ENCODE data around the gene GPR21. TPM values are rescaled to one million over a fixed set of nuclear protein-coding genes. Genes with fewer than 3 reads are reported as not detected.
A peak's percentile ranks its signal among the peaks of the same experiment; 100 is the strongest.

GPR21 gene, protein sequence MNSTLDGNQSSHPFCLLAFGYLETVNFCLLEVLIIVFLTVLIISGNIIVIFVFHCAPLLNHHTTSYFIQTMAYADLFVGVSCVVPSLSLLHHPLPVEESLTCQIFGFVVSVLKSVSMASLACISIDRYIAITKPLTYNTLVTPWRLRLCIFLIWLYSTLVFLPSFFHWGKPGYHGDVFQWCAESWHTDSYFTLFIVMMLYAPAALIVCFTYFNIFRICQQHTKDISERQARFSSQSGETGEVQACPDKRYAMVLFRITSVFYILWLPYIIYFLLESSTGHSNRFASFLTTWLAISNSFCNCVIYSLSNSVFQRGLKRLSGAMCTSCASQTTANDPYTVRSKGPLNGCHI
- 1 to 10 TPM; 1.5 to 1.8 TPM for total RNA-seq
- not detected for polyA plus RNA-seq (2013, experiment 1 of 2)
- not detected for polyA plus RNA-seq (2013, experiment 2 of 2)
- long read RNA-seq, experiment 1: 0 reads
- long read RNA-seq, experiment 2: 0 reads
- long read RNA-seq, experiment 3: 0 reads
- long read RNA-seq, experiment 4: 0 reads

DNA sequence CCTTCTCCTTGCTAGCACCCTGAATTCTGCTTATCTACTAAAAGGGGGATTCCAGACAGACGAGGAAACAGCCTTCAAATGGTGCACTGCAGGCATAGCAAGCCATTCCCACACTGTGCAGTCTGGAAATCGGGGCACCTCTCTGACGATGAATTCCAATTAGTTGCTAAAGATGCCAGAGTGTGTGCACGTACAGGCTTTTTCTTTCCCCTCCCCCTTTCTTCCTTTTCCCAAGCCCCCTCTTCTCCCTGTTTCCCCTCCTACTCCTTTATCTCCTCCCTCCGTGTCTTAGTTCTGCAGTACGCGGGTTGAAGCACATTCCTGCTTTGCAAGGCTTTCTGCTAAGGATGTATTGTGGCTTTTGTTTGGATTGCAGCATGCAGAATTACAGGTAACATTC is at the start of gene GPR21:
Gene GPR21, plus strand, starts transcription at position 316 of the 400 bp plus-strand sequence. CDS start 900 bp downstream, outside the sequence.
- DNase-seq: no peak
- Histone ChIP-seq H3K27ac (ENCODE audit: low read depth, low read length) (no peak within 1 kb of the TSS), H3K9ac (ENCODE audit: extremely low read depth, low read length, poor library complexity, severe bottlenecking) (no peak within 1 kb of the TSS), H3K4me1 (ENCODE audit: control insufficient read depth, insufficient read depth, low read length) (no peaks in the 10 kb centered on the region), H3K9me3 (ENCODE audit: control insufficient read depth, low read length) (no peaks in the 10 kb centered on the region), H3K4me3 (ENCODE audit: low read length) (no peak within 1 kb of the TSS), H3K27me3 (ENCODE audit: control insufficient read depth, insufficient read depth, low read length, poor library complexity, severe bottlenecking) (no peaks in the 10 kb centered on the region), H3K36me3 (ENCODE audit: control insufficient read depth, insufficient read depth, low read length) (peaks cover 51% of the 10 kb centered on the region)
- H3K27ac Mint-ChIP-seq: peak within 1 kb of the TSS; percentile 20
- 67 to 77% methylated on average over 4 to 7 of the region's 7 CpGs for WGBS, 2 experiments (ENCODE audit: insufficient coverage in 1 of 2, insufficient read length in 1 of 2)
- H3K36me3 Mint-ChIP-seq (ENCODE audit: low read depth): peaks cover 14% of the 10 kb centered on the region
- TF ChIP-seq, protein P1, sequence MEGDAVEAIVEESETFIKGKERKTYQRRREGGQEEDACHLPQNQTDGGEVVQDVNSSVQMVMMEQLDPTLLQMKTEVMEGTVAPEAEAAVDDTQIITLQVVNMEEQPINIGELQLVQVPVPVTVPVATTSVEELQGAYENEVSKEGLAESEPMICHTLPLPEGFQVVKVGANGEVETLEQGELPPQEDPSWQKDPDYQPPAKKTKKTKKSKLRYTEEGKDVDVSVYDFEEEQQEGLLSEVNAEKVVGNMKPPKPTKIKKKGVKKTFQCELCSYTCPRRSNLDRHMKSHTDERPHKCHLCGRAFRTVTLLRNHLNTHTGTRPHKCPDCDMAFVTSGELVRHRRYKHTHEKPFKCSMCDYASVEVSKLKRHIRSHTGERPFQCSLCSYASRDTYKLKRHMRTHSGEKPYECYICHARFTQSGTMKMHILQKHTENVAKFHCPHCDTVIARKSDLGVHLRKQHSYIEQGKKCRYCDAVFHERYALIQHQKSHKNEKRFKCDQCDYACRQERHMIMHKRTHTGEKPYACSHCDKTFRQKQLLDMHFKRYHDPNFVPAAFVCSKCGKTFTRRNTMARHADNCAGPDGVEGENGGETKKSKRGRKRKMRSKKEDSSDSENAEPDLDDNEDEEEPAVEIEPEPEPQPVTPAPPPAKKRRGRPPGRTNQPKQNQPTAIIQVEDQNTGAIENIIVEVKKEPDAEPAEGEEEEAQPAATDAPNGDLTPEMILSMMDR (conservative IDR thresholded peaks at IDR 0.05): no peak
- H3K4me1 Mint-ChIP-seq: peaks cover 2% of the 10 kb centered on the region
- H3K27me3 Mint-ChIP-seq (ENCODE audit: insufficient read depth): no peaks in the 10 kb centered on the region
- H3K4me3 Mint-ChIP-seq: no peak within 1 kb of the TSS
- no peaks in the 10 kb centered on the region for H3K9me3 Mint-ChIP-seq

DNA sequence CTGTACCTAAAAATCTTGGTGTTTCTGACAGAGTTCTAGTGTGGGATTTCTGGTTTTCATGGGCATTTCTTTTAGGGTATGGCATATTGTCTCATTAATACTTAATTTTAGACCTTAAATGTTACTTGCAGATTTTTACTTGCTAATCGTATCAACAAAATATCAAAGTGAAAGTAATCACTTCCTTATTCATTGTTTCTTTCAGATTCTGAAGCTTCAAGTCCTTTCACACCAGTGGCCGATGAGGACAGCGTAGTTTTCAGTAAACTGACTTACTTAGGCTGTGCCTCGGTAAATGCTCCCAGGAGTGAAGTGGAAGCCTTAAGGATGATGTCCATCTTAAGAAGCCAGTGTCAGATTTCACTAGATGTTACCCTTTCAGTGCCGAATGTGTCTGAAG is 47.5 kb upstream of the GPR21 start:
- TF ChIP-seq, protein P1 (conservative IDR thresholded peaks at IDR 0.05): no peak

DNA sequence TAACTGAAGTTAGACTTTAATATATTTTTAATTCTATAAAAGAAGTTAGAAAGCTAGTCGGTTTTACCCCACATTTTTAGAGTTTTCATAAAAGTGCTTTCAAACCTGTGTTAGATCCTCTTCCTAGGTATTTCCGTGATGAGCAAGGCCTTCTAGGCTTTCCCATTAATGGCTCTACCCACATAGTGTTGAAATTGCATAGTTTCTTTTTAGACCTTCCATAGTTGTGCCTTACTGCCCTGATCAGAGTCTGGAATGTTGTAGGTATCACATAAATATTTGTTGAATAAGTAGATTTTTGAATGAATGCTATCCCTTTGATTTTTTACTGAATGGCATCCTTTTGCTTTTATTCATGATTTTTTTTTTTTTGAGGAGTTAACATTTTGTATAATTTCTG is 45.3 kb upstream of the GPR21 start:
- Histone ChIP-seq H3K4me1 (ENCODE audit: control insufficient read depth, insufficient read depth, low read length) (no peaks in the 10 kb centered on the region), H3K9ac (ENCODE audit: extremely low read depth, low read length, poor library complexity, severe bottlenecking) (no peak overlapping the region), H3K9me3 (ENCODE audit: control insufficient read depth, low read length) (no peaks in the 10 kb centered on the region), H3K27ac (ENCODE audit: low read depth, low read length) (no peak overlapping the region), H3K4me3 (ENCODE audit: low read length) (no peak overlapping the region), H3K27me3 (ENCODE audit: control insufficient read depth, insufficient read depth, low read length, poor library complexity, severe bottlenecking) (no peaks in the 10 kb centered on the region), H3K36me3 (ENCODE audit: control insufficient read depth, insufficient read depth, low read length) (peaks cover 66% of the 10 kb centered on the region)
- WGBS, 2 experiments (ENCODE audit: insufficient coverage in 1 of 2, insufficient read length in 1 of 2): 88 to 100% methylated on average over 1 to 2 of the region's 2 CpGs
- no peaks in the 10 kb centered on the region for H3K27me3 Mint-ChIP-seq (ENCODE audit: insufficient read depth)
- no peak overlapping the region for H3K27ac Mint-ChIP-seq
- no peak for DNase-seq
- TF ChIP-seq, protein P1 (conservative IDR thresholded peaks at IDR 0.05): no peak
- no peaks in the 10 kb centered on the region for H3K4me1 Mint-ChIP-seq
- H3K4me3 Mint-ChIP-seq: no peak overlapping the region
- H3K9me3 Mint-ChIP-seq: no peaks in the 10 kb centered on the region
- peaks cover 42% of the 10 kb centered on the region for H3K36me3 Mint-ChIP-seq (ENCODE audit: low read depth)

More for the DNA sequence above, 47.5 kb upstream of the GPR21 start:
- DNase-seq: no peak
- H3K27ac ChIP-seq (ENCODE audit: low read depth, low read length): no peak overlapping the region
- H3K27me3 Mint-ChIP-seq (ENCODE audit: insufficient read depth): no peaks in the 10 kb centered on the region
- no peak overlapping the region for H3K27ac Mint-ChIP-seq
- no peak overlapping the region for H3K9ac ChIP-seq (ENCODE audit: extremely low read depth, low read length, poor library complexity, severe bottlenecking)
- H3K27me3 ChIP-seq (ENCODE audit: control insufficient read depth, insufficient read depth, low read length, poor library complexity, severe bottlenecking): no peaks in the 10 kb centered on the region
- no peaks in the 10 kb centered on the region for H3K9me3 ChIP-seq (ENCODE audit: control insufficient read depth, low read length)
- H3K4me1 ChIP-seq (ENCODE audit: control insufficient read depth, insufficient read depth, low read length): no peaks in the 10 kb centered on the region
- no peak overlapping the region for H3K4me3 ChIP-seq (ENCODE audit: low read length)
- no peaks in the 10 kb centered on the region for H3K4me1 Mint-ChIP-seq
- H3K9me3 Mint-ChIP-seq: no peaks in the 10 kb centered on the region
- H3K36me3 ChIP-seq (ENCODE audit: control insufficient read depth, insufficient read depth, low read length): peaks cover 60% of the 10 kb centered on the region
- H3K36me3 Mint-ChIP-seq (ENCODE audit: low read depth): peaks cover 39% of the 10 kb centered on the region
- H3K4me3 Mint-ChIP-seq: no peak overlapping the region
- 90 to 91% methylated on average over 4 to 5 of the region's 5 CpGs for WGBS, 2 experiments (ENCODE audit: insufficient coverage in 1 of 2, insufficient read length in 1 of 2)
